H1 (cell line): ENCODE results near the gene RPS4Y2. TPM values are rescaled to one million over a fixed set of nuclear protein-coding genes. Genes with fewer than 3 reads are reported as not detected.

Experiments used
- EP300 ChIP-seq, 2 experiments: IDR thresholded peaks; 1 replicate in 1 of 2; 2 replicates in 1 of 2; pipeline ENCODE4 v1.6.1; 2011 to 2012; ENCODE audit warnings: low read depth in 2 of 2, low read length in 2 of 2, mild to moderate bottlenecking in 2 of 2, borderline replicate concordance in 1 of 2, inconsistent platforms in 1 of 2, moderate library complexity in 1 of 2
- polyA plus RNA-seq, 7 experiments: library from polyadenylated mRNA; depleted of rRNA in 3 of 7; stranded (reverse) in 5 of 7; unstranded in 2 of 7; fragments of >200 nt in 5 of 7; fragments of 200-250 nt in 2 of 7; gene quantifications; 1 replicate in 5 of 7; 2 replicates in 1 of 7; 4 replicates in 1 of 7; pipeline versions ENCODE4 v1.2.1 to v1.2.3, GENCODE V29; 2011 to 2013; ENCODE audit warnings: missing spikeins in 2 of 7, mixed read lengths in 2 of 7
- total RNA-seq: library from RNA; stranded (reverse); fragmentation: NEBNext Ultra II Directional; extraction: Animal tissue kit (Norgen Biotek cat#: 25700); gene quantifications from 2 replicates; pipeline ENCODE4 v1.2.1, GENCODE V29; 2021

RPS4Y2 gene
- total and polyA plus RNA-seq, 2 of the 8 experiments (the other 6 are each of a cell fraction or from before 2014, with no cell fraction given), result not detected

- TF ChIP-seq EP300 (IDR thresholded peaks at IDR 0.05; ENCODE audit: borderline replicate concordance in 1 of 2, low read depth in 2 of 2, low read length in 2 of 2), result no peak
Observed at GRCh38 chrY:20765117-20765516, 9.2 kb downstream of the RPS4Y2 start (continued).
